Activated CD4-positive, alpha-beta T cell treated with anti-CD3 and anti-CD28 coated beads, Interleukin-2, amount 10 ng/mL, durations not matched to agents 7 days and 5 days (primary cell): ENCODE results near the gene TPCN1. TPM values are rescaled to one million over a fixed set of nuclear protein-coding genes. Genes with fewer than 3 reads are reported as not detected.

Source experiments
- CTCF ChIA-PET: fragments of 350-600 bp; sonication (Branson Sonifier 250); formaldehyde crosslinking; loops from one replicate; lab custom pipeline; 2021; ENCODE audit warnings: antibody characterized with exemption; lab: Charles Lee
- POLR2A ChIA-PET: fragments of 350-600 bp; sonication (Branson Sonifier 250); formaldehyde crosslinking; loops from one replicate; lab custom pipeline; 2021; ENCODE audit warnings: antibody characterized with exemption; lab: Charles Lee
- DNase-seq: peaks from one replicate; pipeline ENCODE4 v3.0.0-alpha.2; 2020
- H3K27ac Mint-ChIP-seq: one replicate; pipeline ENCODE4 v1.8.0; 2021; ENCODE audit warnings: mild to moderate bottlenecking, moderate library complexity, mixed read lengths
- H3K27me3 Mint-ChIP-seq: one replicate; pipeline ENCODE4 v1.8.0; 2021; ENCODE audit warnings: mixed read lengths
- H3K36me3 Mint-ChIP-seq: one replicate; pipeline ENCODE4 v1.8.0; 2021; ENCODE audit warnings: low read depth, mixed read lengths
- H3K4me1 Mint-ChIP-seq: one replicate; pipeline ENCODE4 v1.8.0; 2021; ENCODE audit warnings: mixed read lengths
- H3K4me3 Mint-ChIP-seq: one replicate; pipeline ENCODE4 v1.8.0; 2021; ENCODE audit warnings: mild to moderate bottlenecking, moderate library complexity, mixed read lengths
- H3K9me3 Mint-ChIP-seq: one replicate; pipeline ENCODE4 v1.8.0; 2021; ENCODE audit warnings: mixed read lengths
- total RNA-seq, 2 experiments: library from RNA; stranded (reverse); gene quantifications; one replicate each; pipeline ENCODE4 v1.2.3, GENCODE V29; 2021

Gene TPCN1
- total RNA-seq, 2 experiments from 2014 or later = 18.6 to 20.9 TPM

DNA sequence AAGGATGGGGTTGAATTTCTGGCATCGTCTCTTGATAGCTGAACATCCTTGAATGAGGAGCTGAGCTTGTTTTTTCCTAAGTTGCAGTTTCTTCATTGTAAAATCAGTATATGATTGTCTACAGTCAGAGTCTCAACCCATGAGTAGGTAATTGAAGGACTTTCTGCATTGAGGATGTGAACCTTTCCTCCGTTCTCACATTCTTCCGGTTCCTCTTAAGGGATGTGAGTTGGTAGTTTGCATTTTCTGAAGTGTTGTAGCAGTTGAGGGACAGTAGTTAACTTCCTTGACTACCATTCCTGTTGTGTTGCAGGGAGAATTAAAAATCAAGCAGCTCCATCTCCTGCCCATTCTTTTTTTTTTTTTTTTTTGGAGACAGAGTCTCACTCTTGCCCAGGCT, 19.1 kb downstream of the TPCN1 start:
- POLR2A ChIA-PET = no interaction called here
- Mint-ChIP-seq H3K27ac (no peak overlapping the region), H3K27me3 (no peaks in the 10 kb centered on the region), H3K4me1 (peaks cover 16% of the 10 kb centered on the region), H3K9me3 (no peaks in the 10 kb centered on the region), H3K4me3 (no peak overlapping the region), H3K36me3 (peaks cover 5% of the 10 kb centered on the region)
- CTCF ChIA-PET = interaction anchor here (0.8 to 1.3 kb wide), 2 partner anchors 8 to 11 kb away, joined by 3 to 4 read pairs; no protein-coding TSS in a partner anchor
- DNase-seq = no peak

DNA sequence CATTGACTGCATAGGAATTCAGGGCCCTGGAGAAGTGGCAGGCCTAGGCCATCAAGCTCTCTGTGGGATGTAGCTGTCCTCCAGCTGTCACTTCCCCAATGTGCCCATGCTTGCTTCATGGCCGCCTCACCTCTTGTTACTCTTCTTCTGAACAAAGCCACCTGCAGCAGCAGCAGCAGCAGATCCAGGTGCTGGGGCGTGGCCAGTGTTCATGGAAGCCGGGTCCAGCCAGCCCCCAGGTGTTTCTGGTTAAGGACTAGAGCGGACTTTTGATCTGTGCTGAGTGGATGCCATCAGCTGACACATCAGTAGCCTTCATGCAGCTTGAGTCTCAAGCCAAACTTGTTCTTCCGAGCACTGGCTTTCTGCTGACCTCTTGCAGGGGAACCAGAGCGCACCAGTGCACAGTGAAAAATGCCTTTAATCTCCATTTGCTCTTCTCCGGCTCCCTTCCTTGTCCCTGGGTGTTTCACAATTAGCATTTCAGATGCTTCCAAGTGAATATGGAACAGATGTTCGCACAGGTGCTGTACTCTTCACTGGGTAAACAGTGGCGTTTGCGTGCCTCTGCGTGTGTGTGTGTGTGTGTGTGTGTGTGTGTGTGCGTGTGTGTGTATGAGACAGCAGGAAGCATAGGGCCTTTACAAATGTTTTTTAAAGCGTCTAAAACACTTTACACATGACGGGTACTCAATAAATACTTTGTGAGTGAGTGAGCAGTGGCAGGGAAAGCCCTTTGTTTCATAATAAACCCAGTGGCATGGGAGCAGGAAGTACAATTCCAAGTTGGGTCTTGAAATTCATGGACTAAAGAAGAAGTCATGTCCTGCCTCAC, 20.1 kb downstream of the TPCN1 start:
- Mint-ChIP-seq H3K36me3 (peaks cover 3% of the 10 kb centered on the region), H3K4me1 (peaks cover 12% of the 10 kb centered on the region), H3K27me3 (no peaks in the 10 kb centered on the region), H3K9me3 (no peaks in the 10 kb centered on the region), H3K4me3 (no peak overlapping the region), H3K27ac (no peak overlapping the region)
- ChIA-PET CTCF (interaction anchor here (0.6 to 0.8 kb wide), 3 partner anchors 9 to 83 kb away, joined by 3 to 5 read pairs (median 3); no protein-coding TSS in a partner anchor), POLR2A (no interaction called here)
- no peak for DNase-seq

DNA sequence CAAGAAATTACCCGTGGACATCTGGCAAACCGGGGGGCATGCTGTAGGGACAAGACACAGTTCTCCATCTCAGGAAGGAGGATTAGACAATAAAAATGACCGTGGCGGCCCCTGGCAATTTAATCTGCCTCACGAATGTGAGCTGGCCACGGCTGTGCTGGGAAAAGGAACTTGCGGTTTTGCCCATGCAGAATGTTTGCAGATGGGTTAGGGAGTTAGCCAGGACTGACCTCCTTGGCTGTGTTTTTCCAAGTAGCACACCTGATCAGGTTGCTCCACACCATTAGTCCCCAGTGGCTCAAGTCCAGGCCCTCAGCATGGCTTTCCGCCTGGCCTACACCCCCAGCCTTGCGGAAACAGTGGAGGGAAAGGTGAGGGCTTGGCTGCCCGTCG, 20.8 kb downstream of the TPCN1 start:
- peaks cover 8% of the 10 kb centered on the region for H3K4me1 Mint-ChIP-seq
- ChIA-PET POLR2A (no interaction called here), CTCF (interaction anchor here (0.6 kb wide), 1 partner anchor 82 kb away, joined by 5 read pairs; no protein-coding TSS in a partner anchor)
- no peak overlapping the region for H3K27ac Mint-ChIP-seq
- no peak for DNase-seq
- no peak overlapping the region for H3K4me3 Mint-ChIP-seq
- H3K36me3 Mint-ChIP-seq = peaks cover 3% of the 10 kb centered on the region
- no peaks in the 10 kb centered on the region for H3K27me3 Mint-ChIP-seq
- H3K9me3 Mint-ChIP-seq = no peaks in the 10 kb centered on the region

GRCh38 chr12:113242560-113242959, 21.3 kb downstream of the TPCN1 start:
- H3K27ac Mint-ChIP-seq = no peak overlapping the region
- no peak overlapping the region for H3K4me3 Mint-ChIP-seq
- ChIA-PET POLR2A (no interaction called here), CTCF (interaction anchor here (0.6 kb wide), 1 partner anchor 81 kb away, joined by 5 read pairs; no protein-coding TSS in a partner anchor)
- no peaks in the 10 kb centered on the region for H3K27me3 Mint-ChIP-seq
- no peak for DNase-seq
- H3K9me3 Mint-ChIP-seq = no peaks in the 10 kb centered on the region
- peaks cover 8% of the 10 kb centered on the region for H3K4me1 Mint-ChIP-seq
- peaks cover 3% of the 10 kb centered on the region for H3K36me3 Mint-ChIP-seq

GRCh38 chr12:113244047-113244460, 22.8 kb downstream of the TPCN1 start:
- Mint-ChIP-seq H3K4me3 (no peak overlapping the region), H3K27me3 (no peaks in the 10 kb centered on the region), H3K36me3 (peaks cover 3% of the 10 kb centered on the region), H3K9me3 (no peaks in the 10 kb centered on the region), H3K27ac (no peak overlapping the region), H3K4me1 (peaks cover 4% of the 10 kb centered on the region)
- ChIA-PET POLR2A (no interaction called here), CTCF (no interaction called here)
- no peak for DNase-seq

DNA sequence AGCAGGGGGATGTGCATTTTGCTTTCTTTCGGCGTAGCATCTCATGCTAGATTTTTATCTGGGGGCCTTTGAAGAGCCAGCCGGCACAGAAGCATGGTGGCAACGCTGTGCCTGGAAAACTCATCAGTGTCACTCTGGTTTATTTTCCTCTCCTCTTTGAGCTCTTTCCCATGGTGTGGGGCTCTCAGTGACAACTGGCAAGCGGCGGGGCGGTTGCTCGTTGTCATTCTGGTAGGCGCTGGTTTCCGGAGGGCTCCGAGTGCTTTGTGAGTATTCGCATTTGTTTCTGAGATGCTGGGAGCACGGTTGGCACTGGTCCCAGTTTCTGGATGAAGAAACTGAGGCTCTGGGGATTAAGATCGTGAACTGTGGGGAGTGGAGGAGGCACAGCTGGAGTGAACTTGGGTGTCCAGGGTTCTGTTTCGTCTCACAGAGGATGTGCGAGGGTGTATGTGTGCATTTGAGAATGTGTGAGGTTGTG, 23.3 kb downstream of the TPCN1 start:
- H3K36me3 Mint-ChIP-seq = peaks cover 3% of the 10 kb centered on the region
- no peak for DNase-seq
- H3K27ac Mint-ChIP-seq = no peak overlapping the region
- H3K27me3 Mint-ChIP-seq = no peaks in the 10 kb centered on the region
- H3K9me3 Mint-ChIP-seq = no peaks in the 10 kb centered on the region
- ChIA-PET POLR2A (no interaction called here), CTCF (no interaction called here)
- H3K4me3 Mint-ChIP-seq = no peak overlapping the region
- peaks cover 4% of the 10 kb centered on the region for H3K4me1 Mint-ChIP-seq

GRCh38 chr12:113245695-113246477, 24.6 kb downstream of the TPCN1 start:
- POLR2A ChIA-PET = no interaction called here
- no peak overlapping the region for H3K27ac Mint-ChIP-seq
- H3K4me3 Mint-ChIP-seq = no peak overlapping the region
- peaks cover 3% of the 10 kb centered on the region for H3K36me3 Mint-ChIP-seq
- H3K27me3 Mint-ChIP-seq = no peaks in the 10 kb centered on the region
- H3K9me3 Mint-ChIP-seq = no peaks in the 10 kb centered on the region
- DNase-seq = no peak
- H3K4me1 Mint-ChIP-seq = no peaks in the 10 kb centered on the region
- CTCF ChIA-PET = interaction anchor here (1.1 to 1.3 kb wide), 3 partner anchors 8 to 16 kb away, joined by 3 read pairs; no protein-coding TSS in a partner anchor

GRCh38 chr12:113246478-113247122, 25.3 kb downstream of the TPCN1 start:
- no peaks in the 10 kb centered on the region for H3K27me3 Mint-ChIP-seq
- POLR2A ChIA-PET = no interaction called here

DNA sequence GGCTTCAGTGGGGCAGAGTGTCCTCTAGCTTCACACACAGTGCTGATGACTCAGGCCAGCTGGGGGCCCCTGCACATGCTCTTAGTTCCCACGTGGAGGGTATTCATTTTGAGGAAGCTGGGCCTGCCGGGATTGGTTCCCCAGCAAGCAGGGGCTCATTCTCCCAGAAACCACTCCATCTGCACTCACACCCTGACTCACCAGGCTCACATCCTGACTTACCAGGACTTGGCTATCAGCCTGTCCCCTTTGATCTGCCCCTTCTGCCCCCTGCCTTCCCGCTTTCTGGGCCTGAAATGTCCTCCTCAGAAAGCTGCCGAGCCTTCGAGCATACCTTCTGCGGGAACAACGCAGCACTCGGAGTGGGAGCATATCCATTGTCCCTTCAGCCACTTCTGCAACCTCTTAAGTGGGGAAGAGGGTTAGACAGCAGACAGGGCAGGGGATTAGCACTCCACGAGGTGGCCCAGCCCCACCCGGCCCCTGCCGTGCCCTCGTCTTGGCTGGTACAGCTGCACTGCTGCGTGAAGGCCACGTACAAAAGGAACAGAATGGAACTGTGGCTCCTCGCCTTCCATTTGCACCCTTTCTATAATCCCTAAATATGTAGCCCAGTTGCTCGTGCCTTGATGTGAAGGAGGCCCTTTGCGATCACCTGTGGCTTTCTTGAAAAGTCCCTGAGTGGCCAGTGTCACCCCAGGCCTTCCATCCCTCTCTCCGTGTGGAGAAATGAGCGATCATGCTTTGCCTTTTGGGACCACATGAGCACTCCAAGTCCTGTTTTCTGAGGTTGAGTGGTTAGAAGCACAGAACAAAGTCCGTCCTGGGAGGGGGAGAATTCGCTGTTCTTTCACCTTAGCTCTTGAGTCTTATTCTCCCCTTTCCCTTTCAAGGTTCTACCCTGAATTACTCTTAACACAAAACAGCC, 26.1 kb downstream of the TPCN1 start:
- ChIA-PET CTCF (interaction anchor here (1.1 kb wide), 1 partner anchor 9 kb away, joined by 3 read pairs; no protein-coding TSS in a partner anchor), POLR2A (no interaction called here)
- peaks cover 3% of the 10 kb centered on the region for H3K36me3 Mint-ChIP-seq
- H3K27me3 Mint-ChIP-seq = no peaks in the 10 kb centered on the region
- H3K9me3 Mint-ChIP-seq = no peaks in the 10 kb centered on the region
- no peak overlapping the region for H3K4me3 Mint-ChIP-seq
- H3K27ac Mint-ChIP-seq = no peak overlapping the region
- no peaks in the 10 kb centered on the region for H3K4me1 Mint-ChIP-seq
- no peak for DNase-seq

More at GRCh38 chr12:113246478-113247122, 25.3 kb downstream of the TPCN1 start:
- Mint-ChIP-seq H3K4me1 (no peaks in the 10 kb centered on the region), H3K27ac (no peak overlapping the region), H3K36me3 (peaks cover 3% of the 10 kb centered on the region), H3K9me3 (no peaks in the 10 kb centered on the region), H3K4me3 (no peak overlapping the region)
- CTCF ChIA-PET = interaction anchor here (1.1 to 1.3 kb wide), 3 partner anchors 8 to 16 kb away, joined by 3 read pairs; no protein-coding TSS in a partner anchor
- no peak for DNase-seq

GRCh38 chr12:113248051-113248825, 27.0 kb downstream of the TPCN1 start:
- Mint-ChIP-seq H3K4me3 (no peak overlapping the region), H3K36me3 (peaks cover 5% of the 10 kb centered on the region), H3K27ac (no peak overlapping the region), H3K4me1 (no peaks in the 10 kb centered on the region), H3K9me3 (peaks cover 4% of the 10 kb centered on the region), H3K27me3 (no peaks in the 10 kb centered on the region)
- no peak for DNase-seq
- ChIA-PET CTCF (interaction anchor here (2.2 kb wide), 1 partner anchor 11 kb away, joined by 4 read pairs; no protein-coding TSS in a partner anchor), POLR2A (no interaction called here)

GRCh38 chr12:113248842-113249435, 27.7 kb downstream of the TPCN1 start:
- POLR2A ChIA-PET = no interaction called here
- Mint-ChIP-seq H3K27me3 (no peaks in the 10 kb centered on the region), H3K4me1 (no peaks in the 10 kb centered on the region), H3K36me3 (peaks cover 12% of the 10 kb centered on the region), H3K9me3 (peaks cover 11% of the 10 kb centered on the region), H3K4me3 (no peak overlapping the region), H3K27ac (no peak overlapping the region)
- CTCF ChIA-PET = interaction anchor here (1.2 to 2.2 kb wide), 3 partner anchors 9 to 26 kb away, joined by 4 read pairs; no protein-coding TSS in a partner anchor
- no peak for DNase-seq
